A673 (cell line): ENCODE results near the gene RASA3. TPM values are rescaled to one million over a fixed set of nuclear protein-coding genes. Genes with fewer than 3 reads are reported as not detected.

Source experiments
- BruUV-seq: library from RNA; stranded (reverse); fragments of 400-500 nt; replicated peaks from 2 replicates; lab custom pipeline; 2021; lab: Mats Ljungman, UMichigan
- CTCF ChIA-PET: fragments of 300-600 bp; sonication (Branson Sonifier 250); formaldehyde crosslinking; loops from one replicate; lab custom pipeline; 2022; ENCODE audit warnings: antibody characterized with exemption; lab: Charles Lee
- POLR2A ChIA-PET: fragments of 300-600 bp; sonication (Branson Sonifier 250); formaldehyde crosslinking; loops from one replicate; lab custom pipeline; 2022; ENCODE audit warnings: antibody characterized with exemption; ENCODE audit not compliant: low non-redundant PET; lab: Charles Lee
- DNase-seq: peaks from one replicate; pipeline ENCODE4 v3.0.0-alpha.2; 2015; ENCODE audit warnings: low spot score
- H3K27ac ChIP-seq: fragments of 200-600 bp; sonication (generic); 2 replicates; pipeline ENCODE4 v1.5.1; 2016; ENCODE audit warnings: mixed run types, low read depth, mild to moderate bottlenecking, mixed read lengths, antibody characterized with exemption, low read length; ENCODE audit not compliant: poor library complexity, severe bottlenecking
- H3K27me3 ChIP-seq: fragments of 200-600 bp; sonication (generic); replicated peaks from 2 replicates; pipeline ENCODE4 v1.6.1; 2017; ENCODE audit warnings: mixed run types, low read depth, mild to moderate bottlenecking, mixed read lengths, antibody characterized with exemption, low read length; ENCODE audit not compliant: insufficient read depth, poor library complexity
- H3K36me3 ChIP-seq: fragments of 200-600 bp; sonication (generic); 2 replicates; pipeline ENCODE4 v1.6.1; 2016; ENCODE audit warnings: mixed run types, mild to moderate bottlenecking, mixed read lengths, antibody characterized with exemption, low read length; ENCODE audit not compliant: insufficient read depth, poor library complexity, severe bottlenecking
- H3K4me1 ChIP-seq: fragments of 200-600 bp; sonication (generic); 2 replicates; pipeline ENCODE4 v1.6.1; 2017; ENCODE audit warnings: mixed run types, mild to moderate bottlenecking, mixed read lengths, antibody characterized with exemption, low read length; ENCODE audit not compliant: insufficient read depth, poor library complexity, severe bottlenecking
- H3K4me3 ChIP-seq: fragments of 200-600 bp; sonication (generic); 2 replicates; pipeline ENCODE4 v1.5.1; 2016; ENCODE audit warnings: low read depth, mixed run types, mild to moderate bottlenecking, mixed read lengths, low read length; ENCODE audit not compliant: poor library complexity, severe bottlenecking
- H3K9me3 ChIP-seq: fragments of 200-600 bp; sonication (generic); 2 replicates; pipeline ENCODE4 v1.6.1; 2016; ENCODE audit warnings: mixed run types, low read depth, mild to moderate bottlenecking, mixed read lengths, antibody characterized with exemption, low read length; ENCODE audit not compliant: poor library complexity, severe bottlenecking
- EZH2 ChIP-seq: fragments of 200-600 bp; sonication (generic); IDR thresholded peaks from 2 replicates; pipeline ENCODE4 v1.6.1; 2017; ENCODE audit warnings: borderline replicate concordance, low read depth, mild to moderate bottlenecking, mixed read lengths, antibody characterized with exemption, low read length; ENCODE audit not compliant: poor library complexity, severe bottlenecking
- intact Hi-C: fragments of 100-400 bp; cut with micrococcal nuclease; formaldehyde crosslinking; loops from one replicate; pipeline ENCODE4 v1.10.0; 2022; ENCODE audit not compliant: unreplicated experiment
- total RNA-seq: library from RNA; stranded (reverse); gene quantifications from 2 replicates; pipeline ENCODE4 v1.2.3, GENCODE V29; 2021
- TF ChIP-seq, protein P1 (sequence below): fragments of 300-800, 200-600 bp; sonication (generic); conservative IDR thresholded peaks from 2 replicates; pipeline ENCODE4 v1.5.1; 2017; ENCODE audit warnings: low read depth, mild to moderate bottlenecking, antibody characterized with exemption, low read length, moderate library complexity, mixed read lengths

The RASA3 gene
- total RNA-seq, 1 experiment from 2014 or later = 22.1 TPM

DNA sequence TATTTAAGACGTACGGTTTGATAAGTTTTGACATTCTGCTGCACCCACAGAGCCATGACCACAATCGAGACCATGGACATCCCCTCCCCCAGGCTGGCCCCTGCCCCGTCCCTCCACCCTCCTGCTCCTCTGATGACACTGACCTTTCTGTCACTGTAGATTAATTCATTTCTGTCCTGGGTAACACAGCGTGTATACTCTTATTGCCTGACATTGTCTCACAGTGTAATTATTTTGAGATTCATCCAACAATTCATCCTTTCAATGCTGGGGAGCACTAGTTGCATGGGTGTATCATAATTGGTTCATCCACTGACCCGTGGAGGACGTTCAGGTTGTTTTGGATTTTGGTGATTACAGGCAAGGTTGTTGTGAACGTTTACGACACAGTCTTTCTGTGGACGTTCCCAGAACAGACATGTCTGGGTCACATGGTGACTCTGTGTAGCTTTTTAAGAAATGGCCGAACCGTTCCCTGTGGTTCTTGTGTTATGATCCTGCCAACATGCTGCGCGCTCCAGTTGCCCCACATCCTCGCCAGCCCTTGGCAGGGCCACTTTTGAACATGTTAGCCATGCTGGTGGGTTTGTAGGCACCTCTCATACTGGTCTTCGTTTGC, 200.5 kb downstream of the RASA3 start:
- no peak overlapping the region for H3K27ac ChIP-seq
- no peaks in the 10 kb centered on the region for H3K27me3 ChIP-seq
- no peaks in the 10 kb centered on the region for H3K36me3 ChIP-seq
- DNase-seq = no peak
- H3K9me3 ChIP-seq = no peaks in the 10 kb centered on the region
- CTCF ChIA-PET = no interaction called here
- TF ChIP-seq EZH2 = no peak
- TF ChIP-seq, protein P1, sequence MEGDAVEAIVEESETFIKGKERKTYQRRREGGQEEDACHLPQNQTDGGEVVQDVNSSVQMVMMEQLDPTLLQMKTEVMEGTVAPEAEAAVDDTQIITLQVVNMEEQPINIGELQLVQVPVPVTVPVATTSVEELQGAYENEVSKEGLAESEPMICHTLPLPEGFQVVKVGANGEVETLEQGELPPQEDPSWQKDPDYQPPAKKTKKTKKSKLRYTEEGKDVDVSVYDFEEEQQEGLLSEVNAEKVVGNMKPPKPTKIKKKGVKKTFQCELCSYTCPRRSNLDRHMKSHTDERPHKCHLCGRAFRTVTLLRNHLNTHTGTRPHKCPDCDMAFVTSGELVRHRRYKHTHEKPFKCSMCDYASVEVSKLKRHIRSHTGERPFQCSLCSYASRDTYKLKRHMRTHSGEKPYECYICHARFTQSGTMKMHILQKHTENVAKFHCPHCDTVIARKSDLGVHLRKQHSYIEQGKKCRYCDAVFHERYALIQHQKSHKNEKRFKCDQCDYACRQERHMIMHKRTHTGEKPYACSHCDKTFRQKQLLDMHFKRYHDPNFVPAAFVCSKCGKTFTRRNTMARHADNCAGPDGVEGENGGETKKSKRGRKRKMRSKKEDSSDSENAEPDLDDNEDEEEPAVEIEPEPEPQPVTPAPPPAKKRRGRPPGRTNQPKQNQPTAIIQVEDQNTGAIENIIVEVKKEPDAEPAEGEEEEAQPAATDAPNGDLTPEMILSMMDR = no peak
- no peak overlapping the region for H3K4me3 ChIP-seq
- intact Hi-C loops = no loop called here
- no TSS peak for BruUV-seq
- POLR2A ChIA-PET = no interaction called here
- H3K4me1 ChIP-seq = no peaks in the 10 kb centered on the region

GRCh38 chr13:113930671-113931637, 201.5 kb downstream of the RASA3 start:
- Histone ChIP-seq H3K9me3 (no peaks in the 10 kb centered on the region), H3K27ac (no peak overlapping the region), H3K36me3 (no peaks in the 10 kb centered on the region), H3K4me1 (no peaks in the 10 kb centered on the region), H3K27me3 (no peaks in the 10 kb centered on the region), H3K4me3 (no peak overlapping the region)
- intact Hi-C loops = no loop called here
- ChIA-PET CTCF (no interaction called here), POLR2A (interaction anchor here (0.7 kb wide), 1 partner anchor 94 kb away, joined by 3 read pairs; no protein-coding TSS in a partner anchor)
- no peak for TF ChIP-seq EZH2
- TF ChIP-seq, protein P1 = no peak
- BruUV-seq = no TSS peak
- no peak for DNase-seq

- POLR2A ChIA-PET = interaction anchor here (0.7 kb wide), 1 partner anchor 95 kb away, joined by 3 read pairs; no protein-coding TSS in a partner anchor
- no peaks in the 10 kb centered on the region for H3K9me3 ChIP-seq
- H3K27ac ChIP-seq = no peak overlapping the region
- intact Hi-C loops = no loop called here
- TF ChIP-seq EZH2 = no peak
- TF ChIP-seq, protein P1 = no peak
- H3K4me1 ChIP-seq = no peaks in the 10 kb centered on the region
- CTCF ChIA-PET = no interaction called here
- no peaks in the 10 kb centered on the region for H3K36me3 ChIP-seq
- BruUV-seq = no TSS peak
- no peak for DNase-seq
- H3K4me3 ChIP-seq = no peak overlapping the region
- H3K27me3 ChIP-seq = no peaks in the 10 kb centered on the region
Measured at GRCh38 chr13:113929628-113930615, 202.5 kb downstream of the RASA3 start.
